Measurements from ENCODE around the gene HTR2A.
"Not testable (repeated sequence)": the region's sequence is repeated elsewhere in the genome, so short reads cannot be mapped to it uniquely, and the experiment has no call there.

HTR2A gene

DNA sequence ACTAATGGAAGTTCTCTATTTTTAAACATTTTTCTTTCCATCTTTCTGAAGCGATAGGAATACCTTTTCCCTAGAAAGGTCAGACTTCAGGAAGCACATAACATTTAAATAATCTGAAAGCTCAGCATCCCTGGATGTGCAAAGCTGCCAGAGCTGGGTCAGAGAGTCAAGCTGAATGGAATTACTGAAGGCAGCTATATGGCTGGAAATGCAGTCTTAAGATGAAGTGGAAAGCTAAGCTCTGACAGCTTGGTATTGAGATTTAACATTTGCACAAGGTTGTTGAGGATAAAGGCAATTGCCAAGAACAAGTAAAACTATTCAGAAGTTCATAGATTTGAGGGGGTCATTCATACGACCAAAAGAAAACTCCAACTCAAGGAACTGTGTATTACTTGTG is 28.8 kb downstream of the HTR2A start:
- DNase-seq, result no peak

DNA sequence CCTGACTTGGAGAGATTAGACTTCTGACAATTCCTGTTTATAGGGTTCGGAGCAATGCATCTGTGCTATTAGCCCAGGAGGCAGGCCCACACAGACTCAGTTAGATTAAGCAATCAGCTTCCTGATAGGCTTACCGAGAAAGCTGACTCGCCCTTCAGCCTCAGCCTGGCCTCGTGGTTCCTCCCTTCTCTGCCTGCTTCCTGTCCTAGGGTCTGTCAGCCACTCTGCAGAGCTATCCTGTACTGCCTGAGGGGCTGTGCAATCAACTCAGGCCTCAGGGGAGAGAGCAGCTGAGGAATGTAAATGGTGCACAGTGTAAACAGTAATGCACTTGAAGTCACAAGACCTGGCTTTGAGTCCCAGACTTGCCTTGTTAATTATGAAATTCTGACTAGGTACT is 30.7 kb downstream of the HTR2A start:
- DNase-seq, result no peak

DNA sequence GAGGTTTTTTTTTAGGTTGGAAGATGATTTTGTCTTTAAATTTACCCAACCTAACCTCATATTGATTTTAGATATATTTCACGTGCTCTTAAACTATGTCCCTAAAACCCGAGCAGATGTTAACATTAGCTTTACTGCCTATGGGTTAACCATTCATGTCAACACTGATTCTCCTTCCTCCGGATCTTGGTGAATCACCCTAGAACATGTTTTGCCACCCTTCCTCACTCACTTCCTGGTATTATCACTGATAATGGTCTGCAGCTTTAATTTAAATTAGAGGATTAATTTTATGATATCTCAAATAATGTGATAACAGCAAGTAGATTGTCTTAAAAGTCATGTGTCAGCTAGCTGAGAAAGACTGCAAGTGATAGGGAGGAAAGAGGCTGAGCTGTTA is 31.9 kb downstream of the HTR2A start:
- DNase-seq, result no peak

GRCh38 chr13:46861959-46862358 is 34.9 kb downstream of the HTR2A start:
- no peak for DNase-seq

DNA sequence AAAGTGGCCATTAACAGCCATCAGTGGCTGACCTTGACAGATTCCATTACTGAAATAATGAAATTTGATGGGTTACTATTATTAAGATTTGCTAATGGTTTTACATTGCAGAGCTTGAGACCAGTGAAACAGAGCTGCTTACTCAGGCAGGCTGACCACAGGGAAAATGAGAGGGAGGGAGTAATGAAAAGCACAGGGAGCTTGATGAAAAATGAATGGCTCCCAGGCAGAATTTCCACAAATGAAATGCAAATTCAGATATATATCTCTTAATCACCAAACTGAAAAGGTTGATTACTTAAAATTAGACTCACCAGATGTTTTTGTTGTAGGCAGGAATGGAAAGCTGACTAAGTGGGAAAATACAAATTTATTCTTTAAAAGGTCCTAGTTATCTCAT is 36.1 kb downstream of the HTR2A start:
- DNase-seq, result no peak

DNA sequence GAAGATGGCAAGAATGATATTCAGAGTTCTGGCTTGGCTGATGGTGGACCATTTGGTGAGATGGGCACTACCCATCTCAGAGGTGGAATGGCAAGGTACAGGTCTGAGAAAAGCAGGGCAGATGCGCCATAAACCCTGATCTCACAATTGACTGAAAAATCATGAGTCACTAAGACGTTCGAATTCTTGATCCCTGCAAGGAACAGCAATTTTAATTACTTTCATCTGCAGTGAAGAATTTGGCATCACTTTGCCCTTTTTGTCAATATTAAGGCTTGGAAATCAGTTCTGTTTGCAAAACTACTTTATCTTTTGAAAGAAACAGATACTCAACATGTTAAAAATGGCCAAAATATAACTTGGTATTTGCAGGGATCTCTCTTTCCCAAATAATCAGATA is 38.1 kb downstream of the HTR2A start:
- DNase-seq, result no peak

- no peak for DNase-seq
Measured at GRCh38 chr13:46858163-46858562, 38.7 kb downstream of the HTR2A start.

DNA sequence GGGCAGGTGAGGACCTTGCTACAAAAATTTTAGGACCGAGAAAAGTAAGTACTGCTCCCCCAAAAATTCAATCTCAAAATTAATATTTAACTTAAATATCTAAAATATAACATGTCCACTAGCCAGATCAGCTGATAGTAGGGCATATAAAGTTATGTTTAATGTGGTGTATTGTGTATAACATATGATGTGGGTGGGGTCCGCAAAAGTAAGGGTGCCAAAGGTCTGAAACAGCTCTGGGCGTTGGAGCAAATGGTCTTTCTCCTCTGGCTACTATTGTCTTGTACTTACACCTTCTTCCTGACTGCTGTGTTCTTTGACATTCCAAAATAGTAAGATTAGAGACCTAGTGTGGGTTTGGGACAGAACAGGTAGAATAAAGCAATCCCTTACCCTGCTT is 41.2 kb downstream of the HTR2A start:
- no peak for DNase-seq

DNA sequence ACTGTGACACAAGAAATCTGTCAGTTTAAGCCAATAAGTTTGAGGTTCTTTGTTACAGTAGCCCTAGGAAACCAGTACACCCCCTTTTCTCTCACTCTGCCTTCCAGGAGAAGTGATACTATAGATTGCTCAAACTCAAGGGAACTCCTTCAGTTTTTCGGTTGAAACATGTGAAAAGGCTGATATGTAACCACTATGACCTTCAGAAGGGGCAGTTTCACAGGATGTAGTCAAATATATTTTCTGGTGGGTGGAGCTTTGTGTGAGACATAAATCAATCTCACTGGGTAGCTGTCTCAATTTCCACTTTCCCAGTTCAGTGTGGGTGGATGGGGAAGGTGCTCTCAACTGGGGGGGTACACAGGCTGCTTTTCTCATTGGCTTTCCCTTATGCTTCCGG is 41.7 kb downstream of the HTR2A start:
- DNase-seq, result no peak

- DNase-seq, result no peak
Measured at GRCh38 chr13:46852168-46852567, 44.7 kb downstream of the HTR2A start.

DNA sequence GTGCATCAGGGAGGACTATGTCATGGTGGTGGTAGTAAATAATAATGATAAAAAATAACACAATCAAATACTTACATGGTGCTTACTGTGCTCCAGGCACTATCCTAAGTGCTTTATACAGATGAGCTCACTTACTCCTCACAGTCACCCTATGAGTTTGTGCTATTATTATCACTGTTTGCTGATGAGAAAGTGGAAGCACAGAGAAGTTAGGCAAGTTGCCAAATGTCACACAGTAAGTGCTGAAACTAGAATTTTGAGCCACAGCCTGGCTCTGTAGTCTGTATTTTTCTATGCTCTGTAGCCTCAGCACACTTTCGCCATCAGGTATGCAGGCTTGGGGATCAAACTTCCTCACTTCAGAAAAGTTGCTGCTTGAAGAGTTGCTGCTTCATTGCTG is 46.6 kb downstream of the HTR2A start:
- no peak for DNase-seq

GRCh38 chr13:46846726-46847125 is 50.1 kb downstream of the HTR2A start:
- DNase-seq, result no peak

DNA sequence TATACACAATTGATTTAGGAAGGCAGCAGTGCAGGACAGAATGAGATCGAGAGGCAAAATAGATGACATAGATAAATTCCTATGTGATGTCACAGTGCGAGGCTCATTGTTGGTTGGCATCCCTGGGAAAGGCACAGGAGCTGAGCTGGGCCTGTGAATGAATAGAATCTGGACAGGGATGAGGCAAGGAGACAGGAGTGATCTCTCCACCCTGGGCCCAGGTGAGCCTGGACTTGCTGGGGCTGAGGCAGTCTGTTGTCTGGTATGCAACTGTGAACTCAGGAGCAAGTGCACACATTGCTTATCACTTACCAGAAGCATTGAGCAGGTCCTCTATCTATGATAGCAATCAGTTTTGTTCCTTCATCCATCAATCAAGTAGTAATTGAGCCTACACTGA is 51.7 kb downstream of the HTR2A start:
- no peak for DNase-seq

DNA sequence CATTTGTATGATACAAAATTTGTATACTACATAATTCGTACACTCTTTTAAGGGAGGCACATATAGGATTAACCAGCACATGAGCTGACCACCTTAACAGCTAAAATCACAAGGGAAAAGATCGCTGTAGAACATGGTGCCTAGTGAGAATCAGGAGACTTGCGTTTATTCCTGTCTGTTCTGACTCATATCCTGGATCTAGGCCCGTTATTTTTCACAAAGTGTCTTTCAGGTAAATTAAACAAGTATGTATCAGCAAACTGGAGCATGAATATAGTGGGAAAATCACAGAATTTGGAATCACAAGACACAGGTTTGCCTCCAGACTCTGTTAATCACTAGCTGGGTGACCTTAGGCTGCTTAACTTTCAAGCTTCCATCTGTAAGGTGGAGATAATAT is 52.4 kb downstream of the HTR2A start:
- DNase-seq, result no peak

DNA sequence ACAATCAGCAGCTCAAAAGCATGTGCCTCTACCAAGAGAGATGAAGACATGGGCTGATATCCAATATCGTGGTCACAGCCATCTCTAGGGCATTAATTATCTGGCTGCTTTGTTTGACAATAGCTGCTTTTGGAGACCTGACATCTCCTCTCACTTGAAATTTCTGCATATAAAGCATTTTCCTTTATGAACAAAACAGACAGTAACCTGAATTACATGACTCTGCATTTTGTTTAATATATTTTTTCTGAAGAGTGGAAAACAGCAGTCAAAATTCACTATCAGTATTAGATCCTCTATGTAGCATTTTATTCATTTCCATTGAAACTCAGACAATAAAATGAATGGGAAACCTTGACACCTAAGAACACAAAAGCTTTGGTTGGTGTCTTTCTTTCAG is 57.5 kb downstream of the HTR2A start:
- no peak for DNase-seq

DNA sequence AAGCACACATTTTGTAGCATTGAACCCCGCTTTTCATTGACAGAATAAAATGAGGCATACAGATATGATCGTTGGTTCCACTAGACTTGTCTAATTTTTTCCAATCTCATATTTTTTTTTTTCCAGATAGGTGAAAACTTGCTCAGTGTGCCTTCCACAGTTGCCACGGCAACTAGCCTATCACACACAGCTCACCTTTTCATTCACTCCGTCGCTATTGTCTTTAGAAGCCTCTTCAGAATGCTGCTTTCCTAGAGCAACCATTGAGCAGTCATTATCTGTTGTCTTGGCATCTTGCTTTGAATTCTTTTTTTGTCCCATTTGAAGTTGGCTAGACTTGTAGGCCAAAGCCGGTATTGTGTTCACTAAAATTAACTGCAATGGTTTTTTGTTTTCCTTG is 62.2 kb downstream of the HTR2A start:
- DNase-seq, result no peak

GRCh38 chr13:46831588-46832194 is 65.2 kb downstream of the HTR2A start:
- DNase-seq, result peak; percentile 29

DNA sequence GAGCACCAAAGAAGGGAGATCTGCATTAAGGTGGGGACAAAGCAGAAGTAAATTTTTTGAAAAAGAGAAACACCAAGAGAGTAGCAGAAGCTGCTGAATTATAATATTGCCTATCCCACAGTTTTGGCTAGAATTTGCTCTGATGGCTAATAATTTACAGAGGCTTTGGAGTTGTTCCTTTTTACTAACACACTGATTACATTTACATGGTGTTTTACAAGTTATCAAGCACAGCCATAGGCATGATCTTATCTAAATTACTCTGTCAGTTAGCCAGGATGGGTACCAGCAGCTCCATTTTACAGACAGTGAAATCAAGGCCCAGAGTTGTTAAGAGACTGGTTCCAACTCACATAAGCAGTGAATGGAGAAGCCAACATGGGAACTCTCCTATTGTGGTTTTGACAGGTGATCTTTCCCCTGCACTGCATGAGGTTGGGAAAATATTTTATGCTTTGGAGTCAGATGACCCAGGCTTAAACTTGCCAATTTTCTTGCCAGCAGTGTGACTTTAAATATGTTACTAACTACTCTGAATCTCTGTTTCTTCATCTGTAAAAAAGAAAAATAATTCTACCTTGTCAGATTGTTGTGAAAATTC is 66.3 kb downstream of the HTR2A start:
- no peak for DNase-seq

DNA sequence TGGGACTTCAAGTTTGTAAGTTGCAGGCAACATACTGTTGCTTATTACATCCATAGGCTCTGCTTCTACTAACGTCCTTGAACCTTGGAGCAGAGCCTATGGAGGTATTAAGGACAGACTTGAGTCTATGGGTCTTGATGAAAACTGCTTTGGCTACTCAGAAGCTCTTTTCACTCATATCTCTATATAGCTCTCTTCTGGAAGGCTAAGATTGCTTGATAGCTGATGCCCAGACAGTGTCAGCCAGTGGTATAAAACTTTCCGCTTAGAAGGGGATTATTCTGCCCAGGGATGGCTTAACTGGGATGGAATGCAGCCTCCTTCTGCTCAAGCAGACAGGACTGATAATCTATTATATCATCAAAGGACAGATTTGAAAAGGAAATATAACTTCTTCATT is 74.3 kb downstream of the HTR2A start:
- DNase-seq, result no peak

- no peak for DNase-seq
Measured at GRCh38 chr13:46817838-46818476, 78.9 kb downstream of the HTR2A start.

DNA sequence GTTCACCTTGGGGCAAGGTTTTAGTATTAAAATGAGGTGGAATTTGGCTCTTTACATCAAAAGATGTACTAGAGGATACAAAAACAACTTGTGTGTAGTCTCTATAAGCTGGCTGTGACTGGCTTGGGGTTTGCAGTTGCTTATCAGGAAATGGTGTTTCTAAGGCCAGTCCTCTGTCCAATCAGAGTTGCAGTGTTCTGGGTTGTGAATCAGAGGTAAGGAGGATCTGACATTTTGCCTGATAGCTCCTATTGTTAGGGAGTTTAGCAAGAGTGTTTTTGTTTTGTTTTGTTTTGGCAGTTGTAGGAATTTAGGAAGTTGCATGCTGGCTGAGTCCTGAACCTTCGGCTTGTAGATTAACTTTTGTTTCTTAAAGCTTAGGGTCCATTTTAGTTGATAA is 79.8 kb downstream of the HTR2A start:
- no peak for DNase-seq

- no peak for DNase-seq
Measured at GRCh38 chr13:46816371-46816770, 80.5 kb downstream of the HTR2A start.

GRCh38 chr13:46812301-46812797 is 84.5 kb downstream of the HTR2A start:
- no peak for DNase-seq

DNA sequence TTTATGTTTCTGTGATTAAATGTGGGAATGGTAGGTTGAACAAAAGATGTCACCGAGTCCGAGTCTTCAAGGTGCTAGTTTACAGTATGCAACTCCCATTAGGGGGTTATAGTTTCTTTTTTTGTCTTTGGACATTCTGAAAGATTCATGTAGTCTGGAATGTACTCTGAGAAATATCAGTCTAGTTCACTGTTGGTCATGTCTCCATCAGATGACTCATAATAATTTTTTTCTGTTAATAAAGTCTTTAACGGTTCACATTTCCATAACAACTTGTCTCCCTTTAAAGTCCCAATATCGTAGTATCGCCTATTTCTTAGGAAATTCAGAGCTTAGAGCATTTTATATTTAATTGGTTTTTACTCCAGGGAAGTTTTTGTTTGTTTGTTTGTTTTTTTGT is 86.4 kb downstream of the HTR2A start:
- no peak for DNase-seq

DNA sequence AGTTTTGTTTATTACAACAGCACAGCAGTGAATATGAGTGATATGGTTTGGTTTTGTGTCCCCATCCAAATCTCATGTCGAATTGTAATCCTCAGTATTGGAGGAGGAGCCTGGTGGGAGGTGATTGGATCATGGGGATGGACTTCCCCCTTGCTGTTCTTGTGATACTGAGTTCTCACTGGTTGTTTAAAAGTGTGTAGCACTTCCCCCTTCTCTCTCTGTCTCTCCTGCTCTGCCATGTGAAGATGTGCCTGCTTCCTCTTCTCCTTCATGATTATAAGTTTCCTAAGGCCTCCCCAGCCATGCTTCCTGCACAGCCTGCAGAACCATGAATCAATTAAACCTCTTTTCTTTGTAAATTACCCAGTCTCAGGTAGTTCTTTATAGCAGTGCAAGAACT is 91.9 kb downstream of the HTR2A start:
- DNase-seq, result not testable (repeated sequence)

Data from CD4-positive, alpha-beta T cell treated with Interleukin-17A for 4 hours (primary cell).